ENCODE results near the gene S100A9. TPM values are rescaled to one million over a fixed set of nuclear protein-coding genes. Genes with fewer than 3 reads are reported as not detected.

The S100A9 gene
- total RNA-seq, 1 experiment from 2014 or later = 0.44 TPM

DNA sequence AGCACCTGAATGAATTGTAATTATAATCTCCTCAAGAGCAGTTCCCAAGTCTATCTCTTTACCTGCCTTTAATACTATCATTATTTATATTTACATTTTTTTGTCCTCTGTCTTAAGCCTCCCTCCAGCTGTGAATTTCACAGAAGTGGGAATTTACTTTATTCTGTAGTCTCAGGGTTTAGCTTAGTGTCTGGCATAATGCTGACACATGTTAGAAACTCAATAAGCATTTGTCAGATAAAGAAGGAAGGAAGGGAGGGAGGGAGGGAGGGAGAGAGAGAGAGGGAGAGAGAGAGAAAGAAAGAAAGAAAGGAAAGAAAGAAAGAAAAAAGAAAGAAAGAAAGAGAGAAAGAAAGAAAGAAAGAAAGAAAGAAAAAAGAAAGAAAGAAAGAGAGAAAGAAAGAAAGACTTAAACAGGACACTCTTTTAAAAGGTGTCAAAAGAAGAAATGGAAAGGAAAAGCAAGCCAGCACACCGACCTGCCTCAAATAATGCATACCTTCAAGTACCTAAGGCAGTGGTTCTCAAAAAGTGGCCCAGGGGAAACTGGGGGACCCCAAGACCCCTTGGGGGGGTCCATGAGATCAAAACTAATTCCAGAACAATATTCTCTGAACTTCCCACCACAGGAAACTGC is 7.2 kb upstream of the S100A9 start:
- intact Hi-C loops (cut with micrococcal nuclease; ENCODE audit: unreplicated experiment) = no loop called here
- Histone ChIP-seq H3K27ac (ENCODE audit: low read length) (no peak overlapping the region), H3K4me3 (ENCODE audit: low read depth in 2 of 2, low read length in 2 of 2) (no peak overlapping the region), H3K4me1 (ENCODE audit: control insufficient read depth, insufficient read depth, low read length) (peaks cover 7% of the 10 kb centered on the region; the same call in 1 of the 2 replicates), H3K27me3 (ENCODE audit: control insufficient read depth, insufficient read depth, low read length) (peaks cover 14% of the 10 kb centered on the region), H3K36me3 (ENCODE audit: control insufficient read depth, insufficient read depth, low read length) (no peaks in the 10 kb centered on the region), H3K9me3 (ENCODE audit: control insufficient read depth, insufficient read depth, low read depth, low read length) (no peaks in the 10 kb centered on the region)
- in situ Hi-C loops (cut with HindIII; ENCODE audit: low pct_unique_long_range_greater_than_20kb, low sequenced_read_pairs) = loop anchor here (10.0 to 25.0 kb wide), 2 partner anchors 144 to 262 kb away; partner anchors contain the start of genes S100A14 and S100A16
- DNase-seq (ENCODE audit: low read depth, low spot score) (no peak), ATAC-seq (no peak)
- BruUV-seq (replicated peaks) = no TSS peak
- TF ChIP-seq, protein P1, sequence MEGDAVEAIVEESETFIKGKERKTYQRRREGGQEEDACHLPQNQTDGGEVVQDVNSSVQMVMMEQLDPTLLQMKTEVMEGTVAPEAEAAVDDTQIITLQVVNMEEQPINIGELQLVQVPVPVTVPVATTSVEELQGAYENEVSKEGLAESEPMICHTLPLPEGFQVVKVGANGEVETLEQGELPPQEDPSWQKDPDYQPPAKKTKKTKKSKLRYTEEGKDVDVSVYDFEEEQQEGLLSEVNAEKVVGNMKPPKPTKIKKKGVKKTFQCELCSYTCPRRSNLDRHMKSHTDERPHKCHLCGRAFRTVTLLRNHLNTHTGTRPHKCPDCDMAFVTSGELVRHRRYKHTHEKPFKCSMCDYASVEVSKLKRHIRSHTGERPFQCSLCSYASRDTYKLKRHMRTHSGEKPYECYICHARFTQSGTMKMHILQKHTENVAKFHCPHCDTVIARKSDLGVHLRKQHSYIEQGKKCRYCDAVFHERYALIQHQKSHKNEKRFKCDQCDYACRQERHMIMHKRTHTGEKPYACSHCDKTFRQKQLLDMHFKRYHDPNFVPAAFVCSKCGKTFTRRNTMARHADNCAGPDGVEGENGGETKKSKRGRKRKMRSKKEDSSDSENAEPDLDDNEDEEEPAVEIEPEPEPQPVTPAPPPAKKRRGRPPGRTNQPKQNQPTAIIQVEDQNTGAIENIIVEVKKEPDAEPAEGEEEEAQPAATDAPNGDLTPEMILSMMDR (IDR thresholded peaks at IDR 0.05) = no peak
- TF ChIP-seq, protein P2, sequence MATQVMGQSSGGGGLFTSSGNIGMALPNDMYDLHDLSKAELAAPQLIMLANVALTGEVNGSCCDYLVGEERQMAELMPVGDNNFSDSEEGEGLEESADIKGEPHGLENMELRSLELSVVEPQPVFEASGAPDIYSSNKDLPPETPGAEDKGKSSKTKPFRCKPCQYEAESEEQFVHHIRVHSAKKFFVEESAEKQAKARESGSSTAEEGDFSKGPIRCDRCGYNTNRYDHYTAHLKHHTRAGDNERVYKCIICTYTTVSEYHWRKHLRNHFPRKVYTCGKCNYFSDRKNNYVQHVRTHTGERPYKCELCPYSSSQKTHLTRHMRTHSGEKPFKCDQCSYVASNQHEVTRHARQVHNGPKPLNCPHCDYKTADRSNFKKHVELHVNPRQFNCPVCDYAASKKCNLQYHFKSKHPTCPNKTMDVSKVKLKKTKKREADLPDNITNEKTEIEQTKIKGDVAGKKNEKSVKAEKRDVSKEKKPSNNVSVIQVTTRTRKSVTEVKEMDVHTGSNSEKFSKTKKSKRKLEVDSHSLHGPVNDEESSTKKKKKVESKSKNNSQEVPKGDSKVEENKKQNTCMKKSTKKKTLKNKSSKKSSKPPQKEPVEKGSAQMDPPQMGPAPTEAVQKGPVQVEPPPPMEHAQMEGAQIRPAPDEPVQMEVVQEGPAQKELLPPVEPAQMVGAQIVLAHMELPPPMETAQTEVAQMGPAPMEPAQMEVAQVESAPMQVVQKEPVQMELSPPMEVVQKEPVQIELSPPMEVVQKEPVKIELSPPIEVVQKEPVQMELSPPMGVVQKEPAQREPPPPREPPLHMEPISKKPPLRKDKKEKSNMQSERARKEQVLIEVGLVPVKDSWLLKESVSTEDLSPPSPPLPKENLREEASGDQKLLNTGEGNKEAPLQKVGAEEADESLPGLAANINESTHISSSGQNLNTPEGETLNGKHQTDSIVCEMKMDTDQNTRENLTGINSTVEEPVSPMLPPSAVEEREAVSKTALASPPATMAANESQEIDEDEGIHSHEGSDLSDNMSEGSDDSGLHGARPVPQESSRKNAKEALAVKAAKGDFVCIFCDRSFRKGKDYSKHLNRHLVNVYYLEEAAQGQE (IDR thresholded peaks at IDR 0.05; ENCODE audit: insufficient read depth in 1 of 2, low read depth in 2 of 2, low read length in 1 of 2) = no peak
- TF ChIP-seq POLR2AphosphoS5 (IDR thresholded peaks at IDR 0.05; ENCODE audit: low read depth, low read length) (no peak), SIN3A (IDR thresholded peaks at IDR 0.05; ENCODE audit: borderline replicate concordance, insufficient read depth, low read depth, low read length) (no peak), TCF7L2 (IDR thresholded peaks at IDR 0.05; ENCODE audit: low read depth, low read length) (no peak)
- POLR2A ChIA-PET = interaction anchor here (0.6 kb wide), 1 partner anchor 64 kb away, joined by 6 read pairs; no protein-coding TSS in a partner anchor
- CTCF ChIA-PET = no interaction called here

DNA sequence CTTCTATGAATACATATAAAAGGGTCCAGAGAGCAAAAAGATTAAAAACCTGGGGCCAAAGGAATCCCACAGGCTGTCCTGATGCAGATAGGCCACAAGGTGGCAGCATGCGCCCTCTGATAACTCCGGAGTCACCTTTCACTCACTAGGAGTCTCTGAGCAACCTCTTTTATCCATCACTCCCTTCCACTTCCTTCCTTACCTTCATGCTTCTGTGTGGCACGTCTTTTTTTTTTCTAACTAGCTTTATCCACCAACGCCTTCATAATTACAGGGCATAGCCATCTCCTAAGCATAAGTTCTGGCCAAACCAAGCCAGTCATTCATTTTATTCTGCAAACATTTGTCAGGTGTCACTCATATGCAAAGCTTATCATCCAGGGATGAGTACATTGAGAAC is 5.1 kb upstream of the S100A9 start:
- Histone ChIP-seq H3K4me3 (ENCODE audit: low read depth in 2 of 2, low read length in 2 of 2) (no peak overlapping the region), H3K4me1 (ENCODE audit: control insufficient read depth, insufficient read depth, low read length) (0 out of 2 replicates have a peak, but pooled peaks cover 3% of the 10 kb centered on the region), H3K9me3 (ENCODE audit: control insufficient read depth, insufficient read depth, low read depth, low read length) (no peaks in the 10 kb centered on the region), H3K27ac (ENCODE audit: low read length) (no peak overlapping the region), H3K36me3 (ENCODE audit: control insufficient read depth, insufficient read depth, low read length) (no peaks in the 10 kb centered on the region), H3K27me3 (ENCODE audit: control insufficient read depth, insufficient read depth, low read length) (peaks cover 10% of the 10 kb centered on the region)
- peak; percentile 64; the same call in 1 of the 2 replicates for ATAC-seq
- in situ Hi-C loops (cut with HindIII; ENCODE audit: low pct_unique_long_range_greater_than_20kb, low sequenced_read_pairs) = loop anchor here (10.0 to 25.0 kb wide), 2 partner anchors 142 to 260 kb away; partner anchors contain the start of genes S100A14 and S100A16
- DNase-seq (ENCODE audit: low read depth, low spot score) = no peak
- no TSS peak for BruUV-seq (replicated peaks)
- intact Hi-C loops (cut with micrococcal nuclease; ENCODE audit: unreplicated experiment) = loop anchor here (1.0 kb wide), 1 partner anchor 143 kb away; no protein-coding TSS in a partner anchor
- TF ChIP-seq SIN3A (IDR thresholded peaks at IDR 0.05; ENCODE audit: borderline replicate concordance, insufficient read depth, low read depth, low read length) (no peak), TCF7L2 (IDR thresholded peaks at IDR 0.05; ENCODE audit: low read depth, low read length) (no peak), POLR2AphosphoS5 (IDR thresholded peaks at IDR 0.05; ENCODE audit: low read depth, low read length) (no peak)
- TF ChIP-seq, protein P2 (IDR thresholded peaks at IDR 0.05; ENCODE audit: insufficient read depth in 1 of 2, low read depth in 2 of 2, low read length in 1 of 2) = no peak
- TF ChIP-seq, protein P1 (IDR thresholded peaks at IDR 0.05) = peak; percentile 93
- CTCF ChIA-PET = interaction anchor here (0.7 to 2.4 kb wide), 7 partner anchors 61 to 216 kb away, joined by 3 to 6 read pairs (median 5); no protein-coding TSS in a partner anchor
- POLR2A ChIA-PET = no interaction called here

All from Panc1 (cell line).